ENCODE measurements around the gene IRX3.

DNA sequence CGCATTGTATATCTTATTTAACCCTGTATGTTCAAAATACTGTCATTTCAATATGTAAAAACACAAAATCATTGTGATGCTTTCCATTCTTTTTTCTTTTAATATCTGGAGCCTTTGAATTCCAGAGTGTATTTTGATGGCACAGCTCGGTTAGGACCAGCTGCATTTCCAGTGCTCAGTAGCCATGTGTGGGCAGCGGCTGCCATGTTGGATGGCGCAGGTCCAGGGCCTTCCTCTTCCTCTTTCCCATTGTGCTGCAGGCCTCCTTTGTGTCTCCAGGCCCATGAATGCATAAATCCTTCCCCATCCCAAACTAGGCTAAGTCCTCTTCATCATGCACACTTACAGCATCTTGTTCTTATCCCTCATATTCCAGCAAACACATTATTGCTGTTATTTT, 13.0 kb downstream of the IRX3 start:
- no peak for TF ChIP-seq POLR2A (IDR thresholded peaks at IDR 0.05)
- TF ChIP-seq, protein P1, sequence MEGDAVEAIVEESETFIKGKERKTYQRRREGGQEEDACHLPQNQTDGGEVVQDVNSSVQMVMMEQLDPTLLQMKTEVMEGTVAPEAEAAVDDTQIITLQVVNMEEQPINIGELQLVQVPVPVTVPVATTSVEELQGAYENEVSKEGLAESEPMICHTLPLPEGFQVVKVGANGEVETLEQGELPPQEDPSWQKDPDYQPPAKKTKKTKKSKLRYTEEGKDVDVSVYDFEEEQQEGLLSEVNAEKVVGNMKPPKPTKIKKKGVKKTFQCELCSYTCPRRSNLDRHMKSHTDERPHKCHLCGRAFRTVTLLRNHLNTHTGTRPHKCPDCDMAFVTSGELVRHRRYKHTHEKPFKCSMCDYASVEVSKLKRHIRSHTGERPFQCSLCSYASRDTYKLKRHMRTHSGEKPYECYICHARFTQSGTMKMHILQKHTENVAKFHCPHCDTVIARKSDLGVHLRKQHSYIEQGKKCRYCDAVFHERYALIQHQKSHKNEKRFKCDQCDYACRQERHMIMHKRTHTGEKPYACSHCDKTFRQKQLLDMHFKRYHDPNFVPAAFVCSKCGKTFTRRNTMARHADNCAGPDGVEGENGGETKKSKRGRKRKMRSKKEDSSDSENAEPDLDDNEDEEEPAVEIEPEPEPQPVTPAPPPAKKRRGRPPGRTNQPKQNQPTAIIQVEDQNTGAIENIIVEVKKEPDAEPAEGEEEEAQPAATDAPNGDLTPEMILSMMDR (IDR thresholded peaks at IDR 0.05) = no peak

Data from heart left ventricle (tissue), 13 donors.